HG03025 (cell line): Measurements from ENCODE around the gene RYR2.

Experiments
- ATAC-seq: cut with Tn5 transposase; IDR thresholded peaks from one replicate; pipeline ENCODE4 v1.9.1; 2021; ENCODE audit warnings: mild to moderate bottlenecking, moderate library complexity; ENCODE audit not compliant: unreplicated experiment, low FRiP score

Gene RYR2

GRCh38 chr1:237029850-237030535 is 12.0 kb upstream of the RYR2 start:
- ATAC-seq = no peak

GRCh38 chr1:237031480-237031879 is 10.5 kb upstream of the RYR2 start:
- ATAC-seq = no peak

GRCh38 chr1:237032029-237032428 is 10.0 kb upstream of the RYR2 start:
- ATAC-seq = peak; percentile 84

DNA sequence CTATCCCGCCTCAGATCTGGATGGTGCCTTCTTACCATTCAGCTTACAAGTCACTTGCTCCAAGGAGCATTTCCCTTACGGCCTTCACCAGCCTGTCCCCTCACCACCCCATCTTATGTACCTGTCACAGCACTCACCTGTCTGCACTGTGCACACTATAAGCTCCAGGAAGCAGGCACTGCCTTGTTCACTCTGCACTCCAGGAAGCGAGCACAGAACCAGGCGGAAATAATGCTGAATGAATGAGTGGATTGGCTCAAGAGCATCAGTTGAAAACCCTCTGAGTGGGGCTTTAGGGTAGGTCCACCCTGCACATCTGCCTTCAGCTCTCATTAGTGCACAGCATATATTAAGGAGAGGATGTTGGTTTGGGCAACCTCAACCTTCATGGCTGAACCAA is 8.9 kb upstream of the RYR2 start:
- ATAC-seq = no peak

GRCh38 chr1:237033804-237034203 is 8.2 kb upstream of the RYR2 start:
- no peak for ATAC-seq

- ATAC-seq = no peak
Measured at GRCh38 chr1:237035759-237036158, 6.2 kb upstream of the RYR2 start.

GRCh38 chr1:237038211-237038610 is 3.8 kb upstream of the RYR2 start:
- ATAC-seq = no peak

DNA sequence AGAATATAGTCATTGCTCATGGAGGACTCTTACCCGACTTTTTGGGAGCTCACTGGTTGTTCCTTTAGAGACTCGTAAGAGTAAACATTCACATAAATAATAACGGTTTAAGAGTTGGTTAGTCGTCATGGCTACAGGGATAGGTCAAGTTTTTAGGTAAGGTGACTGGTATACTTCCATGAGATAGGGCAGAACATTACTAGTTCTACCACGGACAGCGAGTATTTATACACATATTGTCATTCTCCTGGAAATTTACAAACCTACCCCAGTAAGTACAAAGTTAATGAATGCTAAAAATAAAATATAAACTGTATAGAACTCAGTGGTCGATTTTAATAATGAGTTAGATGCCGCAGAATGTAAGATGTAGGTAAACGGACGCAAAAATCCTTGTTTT is 1.2 kb upstream of the RYR2 start:
- ATAC-seq = no peak

- no peak for ATAC-seq
Measured at GRCh38 chr1:237041461-237041794, 556 bp upstream of the RYR2 start.

DNA sequence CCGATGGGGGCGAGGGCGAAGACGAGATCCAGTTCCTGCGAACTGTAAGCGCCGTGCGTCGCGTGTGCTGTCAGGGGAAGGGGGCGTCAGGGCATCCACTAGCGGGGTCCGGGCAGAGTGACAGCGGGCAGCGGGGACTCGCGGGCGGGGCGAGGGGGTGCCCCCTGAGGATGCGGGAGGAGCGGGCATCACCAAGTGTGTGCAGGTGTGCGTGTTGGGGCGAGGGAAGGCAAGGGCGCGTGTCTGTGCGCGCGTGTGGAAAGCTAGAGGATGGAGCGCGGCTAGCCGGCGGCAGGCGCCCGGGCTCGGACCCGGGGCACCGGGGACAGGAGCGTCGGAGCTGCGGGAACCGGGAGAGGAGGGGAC is 525 bp downstream of the RYR2 start:
- no peak for ATAC-seq

DNA sequence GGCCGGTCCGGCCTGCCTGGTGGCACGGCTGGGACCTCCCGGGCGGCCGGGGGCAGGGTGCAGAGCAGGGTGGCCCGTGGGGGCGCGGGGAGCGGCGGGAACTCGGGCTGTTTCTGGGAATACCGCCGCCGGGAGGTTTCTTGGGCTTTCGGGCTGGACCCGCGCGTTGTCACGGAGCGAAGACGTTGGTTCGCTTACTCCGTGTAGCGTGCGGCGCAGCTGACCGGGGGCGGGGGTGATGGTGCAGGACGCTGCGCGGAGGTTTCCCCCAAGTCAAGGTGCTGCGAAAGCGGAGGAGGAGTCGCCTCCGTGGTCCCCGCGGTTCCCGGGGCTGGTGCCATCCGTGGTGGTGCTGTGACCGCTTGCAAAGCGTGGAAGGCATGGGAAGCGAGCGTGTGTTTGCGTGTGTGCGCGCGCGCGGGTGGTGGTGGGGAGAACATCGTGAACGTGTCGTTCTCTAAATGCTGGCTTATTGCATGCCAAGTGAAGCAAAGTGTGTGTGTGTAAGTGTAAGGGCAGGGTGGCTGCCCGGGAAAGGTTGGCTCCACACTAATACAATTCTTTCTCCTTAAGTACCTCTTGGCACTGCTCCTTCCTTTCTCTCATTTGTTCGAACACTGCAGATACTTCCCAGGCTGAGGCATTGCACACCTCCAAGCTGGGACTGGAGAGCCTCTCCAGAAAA is 1.1 kb downstream of the RYR2 start:
- no peak for ATAC-seq

GRCh38 chr1:237043846-237044636 is 2.1 kb downstream of the RYR2 start:
- no peak for ATAC-seq

GRCh38 chr1:237045278-237046016 is 3.5 kb downstream of the RYR2 start:
- no peak for ATAC-seq

DNA sequence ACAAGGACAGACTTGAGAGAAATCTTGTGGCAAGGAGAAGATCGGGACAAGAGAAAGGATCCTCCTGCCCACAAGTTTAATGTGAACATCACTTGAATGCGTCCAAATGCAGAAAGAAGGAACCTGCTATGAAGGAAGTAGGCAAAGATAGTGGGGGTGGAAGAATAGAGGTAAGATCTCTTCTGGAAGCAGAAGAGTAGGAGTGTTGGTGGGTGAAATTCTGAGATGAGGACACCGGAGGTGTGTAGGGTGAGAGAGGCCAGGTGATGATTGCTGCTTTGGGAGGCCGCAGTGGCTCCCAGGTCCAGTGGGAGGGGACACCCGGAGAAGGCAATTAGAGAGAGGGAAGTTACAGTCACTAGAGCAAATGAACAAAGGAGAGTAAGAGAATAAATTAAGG is 6.8 kb downstream of the RYR2 start:
- no peak for ATAC-seq

- no peak for ATAC-seq
Measured at GRCh38 chr1:237050185-237050584, 8.2 kb downstream of the RYR2 start.

DNA sequence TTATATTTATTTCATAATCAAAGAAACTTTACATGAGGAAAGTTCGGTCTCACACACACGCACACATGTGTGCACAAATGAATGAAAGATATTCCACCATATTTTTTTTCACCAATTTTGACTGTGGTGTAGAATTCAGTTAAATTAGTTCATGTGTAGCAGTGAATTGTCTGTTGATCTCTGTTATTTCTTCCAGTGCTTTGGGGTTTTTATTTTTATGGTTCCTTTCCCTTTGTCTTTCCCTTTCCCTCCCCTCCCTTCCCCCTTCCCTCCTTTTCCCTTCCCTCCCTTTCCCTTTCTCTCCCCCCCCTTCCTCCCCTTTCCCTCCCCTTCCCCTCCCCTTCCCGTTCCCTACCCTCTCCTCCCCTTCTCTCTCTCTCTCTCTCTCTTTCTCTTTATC is 8.9 kb downstream of the RYR2 start:
- ATAC-seq = no peak

GRCh38 chr1:237054313-237054712 is 12.3 kb downstream of the RYR2 start:
- no peak for ATAC-seq

- ATAC-seq = no peak
Measured at GRCh38 chr1:237058470-237058869, 16.5 kb downstream of the RYR2 start.

DNA sequence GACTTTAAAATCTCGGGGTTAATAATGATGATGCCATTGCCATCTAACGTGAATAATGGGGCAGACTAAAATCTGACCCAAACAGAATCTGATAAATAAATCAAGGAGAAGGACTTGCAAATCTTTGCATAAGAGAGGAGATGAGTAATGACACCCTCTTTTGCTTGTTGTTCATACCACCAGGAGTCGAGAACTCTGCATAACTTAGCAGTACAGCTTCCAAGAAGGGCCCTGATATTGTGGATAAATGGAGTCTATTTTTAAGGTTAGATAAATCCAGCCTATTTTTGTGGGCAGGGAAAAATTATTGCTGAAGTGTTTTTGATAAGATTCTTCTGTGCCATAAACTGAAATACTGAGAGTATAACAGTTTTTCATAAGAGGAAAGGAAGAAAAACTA is 17.3 kb downstream of the RYR2 start:
- ATAC-seq = no peak

DNA sequence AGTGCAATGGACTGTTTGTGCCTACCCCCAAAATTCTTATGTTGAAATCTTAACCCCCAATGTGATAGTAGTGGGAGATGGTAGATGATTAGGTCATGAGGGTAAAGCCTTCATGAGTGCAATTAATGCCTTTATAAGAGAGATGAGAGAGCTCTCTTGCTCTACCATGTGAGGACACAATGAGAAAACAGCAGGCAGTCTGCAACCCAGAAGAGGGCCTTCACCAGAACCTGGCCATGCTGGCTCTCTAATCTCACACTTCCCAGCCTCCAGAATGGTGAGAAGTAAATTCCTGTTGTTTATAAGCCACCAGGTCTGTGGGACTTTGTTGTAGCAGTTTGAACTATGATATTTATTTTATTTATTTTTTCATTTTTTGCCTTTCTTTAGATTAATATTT is 21.0 kb downstream of the RYR2 start:
- ATAC-seq = no peak

DNA sequence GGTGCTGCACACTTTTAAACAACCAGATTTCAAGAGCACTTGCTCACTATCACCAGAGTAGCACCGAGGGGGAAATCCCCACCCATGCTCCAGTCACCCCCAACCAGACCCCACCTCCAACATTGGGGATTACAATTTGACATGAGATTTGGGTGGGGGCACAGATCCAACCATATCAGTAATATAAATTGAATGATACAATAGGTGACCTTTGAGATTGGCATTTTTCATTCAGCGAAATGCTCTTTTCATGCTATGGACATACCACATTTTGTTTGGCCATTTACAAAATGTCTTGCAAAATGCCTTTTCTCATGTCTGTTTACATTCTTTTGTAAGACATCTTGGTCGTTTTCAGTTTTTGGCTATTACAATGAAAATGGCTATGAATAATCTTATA is 23.9 kb downstream of the RYR2 start:
- no peak for ATAC-seq
